T-helper 2 cell treated with Interferon-gamma antibody and Interleukin-4, amounts not matched to agents 100 ng/mL and 5 ng/mL, for 36 hours (primary cell): ENCODE measurements around the gene CHRNA9. TPM values are rescaled to one million over a fixed set of nuclear protein-coding genes. Genes with fewer than 3 reads are reported as not detected.

Experiments
- intact Hi-C: fragments of 100-400 bp; cut with micrococcal nuclease; formaldehyde crosslinking; loops from one replicate; pipeline ENCODE4 v1.15.1; 2023
- total RNA-seq: library from RNA; stranded (reverse); gene quantifications from 2 replicates; pipeline ENCODE4 v1.2.3, GENCODE V29; 2022

Gene CHRNA9
- total RNA-seq, 1 donor from 2014 or later: 0.39 TPM

DNA sequence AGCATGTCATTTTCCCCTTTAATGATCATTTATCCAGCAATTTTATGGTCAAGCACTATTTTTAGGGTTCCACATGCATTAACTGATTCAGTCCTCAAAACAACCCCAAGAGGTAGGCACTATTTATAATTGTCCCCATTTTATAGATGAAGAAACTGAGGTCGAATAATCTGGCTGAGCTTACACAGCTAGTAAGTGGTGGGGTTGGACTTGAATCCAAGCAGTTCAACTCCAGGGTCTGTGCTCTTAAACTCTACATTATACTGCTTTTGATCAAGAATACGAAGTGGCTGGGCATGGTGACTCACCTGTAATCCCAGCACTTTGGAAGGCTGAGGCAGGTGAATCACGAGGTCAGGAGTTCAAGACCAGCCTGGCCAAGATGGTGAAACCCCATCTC lies 3.2 kb upstream of the CHRNA9 start:
- intact Hi-C loops: no loop called here

- intact Hi-C loops: no loop called here
Observed at GRCh38 chr4:40333921-40334352, 1.2 kb upstream of the CHRNA9 start.

DNA sequence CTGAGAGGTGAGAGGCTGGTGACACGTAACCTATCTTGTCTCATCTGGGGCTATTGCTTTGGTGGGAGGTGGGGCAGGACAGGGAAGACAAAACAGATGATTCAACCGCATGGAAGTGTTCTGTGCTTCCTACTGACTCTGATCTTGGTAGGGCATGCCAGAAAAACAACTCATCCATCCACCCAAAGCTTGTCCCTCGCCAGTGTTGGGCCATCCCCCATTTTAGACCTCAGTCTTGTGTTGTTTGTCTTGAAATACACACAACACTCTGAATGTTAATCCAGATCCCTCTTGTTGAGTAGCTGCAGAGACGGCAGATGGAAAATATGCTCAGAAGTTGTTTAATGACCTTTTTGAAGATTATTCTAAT lies 377 bp downstream of the CHRNA9 start:
- intact Hi-C loops: no loop called here

- intact Hi-C loops: no loop called here
Observed at GRCh38 chr4:40337051-40337450, 1.9 kb downstream of the CHRNA9 start.

- intact Hi-C loops: no loop called here
Observed at GRCh38 chr4:40337523-40337922, 2.4 kb downstream of the CHRNA9 start.

GRCh38 chr4:40340030-40340429 lies 4.9 kb downstream of the CHRNA9 start:
- intact Hi-C loops: no loop called here

- intact Hi-C loops: no loop called here
Observed at GRCh38 chr4:40347472-40347871, 12.3 kb downstream of the CHRNA9 start.

DNA sequence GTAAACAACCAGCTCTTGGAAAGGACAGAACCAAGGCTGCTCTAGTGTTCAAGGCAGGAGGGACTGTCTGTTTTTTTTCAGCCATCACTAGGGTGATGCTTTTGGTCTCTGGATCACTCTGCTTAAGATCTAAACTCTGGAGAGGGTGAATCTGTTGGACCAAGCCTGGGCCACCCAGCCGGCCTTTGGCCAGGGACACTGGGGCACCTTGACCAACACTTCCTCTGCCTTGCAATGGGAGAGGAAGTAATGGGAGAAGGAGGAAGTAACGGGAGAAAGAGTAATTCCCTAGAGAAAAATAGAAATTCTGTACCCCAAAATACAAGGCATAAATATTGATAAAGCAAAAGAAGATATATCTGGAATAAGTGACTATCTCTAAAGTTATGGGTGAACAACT lies 12.9 kb downstream of the CHRNA9 start:
- intact Hi-C loops: no loop called here

- intact Hi-C loops: no loop called here
Observed at GRCh38 chr4:40349561-40350198, 14.5 kb downstream of the CHRNA9 start.

GRCh38 chr4:40350627-40351227 lies 15.6 kb downstream of the CHRNA9 start:
- intact Hi-C loops: no loop called here

DNA sequence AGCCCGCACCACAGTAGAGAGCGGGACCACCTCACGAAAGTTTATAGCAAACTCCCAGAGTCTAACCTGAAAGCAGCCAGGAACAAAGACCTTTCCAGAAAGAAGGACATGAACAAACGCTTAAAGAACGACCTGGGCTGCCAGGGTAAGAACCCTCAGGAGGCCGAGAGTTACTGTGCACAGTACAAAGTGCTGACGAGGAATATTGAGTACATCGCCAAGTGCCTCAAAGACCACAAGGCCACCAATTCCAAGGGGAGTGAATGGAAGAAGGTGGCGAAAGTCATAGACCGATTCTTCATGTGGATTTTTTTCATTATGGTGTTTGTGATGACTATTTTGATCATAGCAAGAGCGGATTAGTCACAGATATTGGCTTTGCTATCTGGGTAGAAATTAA lies 19.0 kb downstream of the CHRNA9 start:
- intact Hi-C loops: no loop called here

DNA sequence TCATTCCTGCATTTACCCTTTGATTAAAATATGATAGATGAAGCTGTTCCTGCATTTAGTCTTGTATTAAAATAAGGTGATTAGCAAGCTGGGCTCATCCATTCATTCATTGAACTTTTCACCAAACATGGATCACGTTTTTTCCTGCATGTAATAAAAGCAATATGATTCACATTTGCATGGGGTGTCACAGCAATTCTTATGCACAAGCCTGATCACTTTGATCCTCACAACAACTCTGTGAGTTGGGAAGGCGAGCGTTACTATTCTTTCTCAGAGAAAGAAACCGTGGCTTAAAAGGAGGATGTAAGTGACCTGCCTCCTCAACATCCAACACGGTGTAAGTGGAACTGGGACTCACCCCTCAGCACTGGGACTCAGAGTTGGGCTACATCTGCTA lies 20.0 kb downstream of the CHRNA9 start:
- intact Hi-C loops: no loop called here

- intact Hi-C loops: no loop called here
Observed at GRCh38 chr4:40357738-40358137, 22.6 kb downstream of the CHRNA9 start.

- intact Hi-C loops: no loop called here
Observed at GRCh38 chr4:40361338-40361737, 26.2 kb downstream of the CHRNA9 start.

GRCh38 chr4:40363382-40363920 lies 28.3 kb downstream of the CHRNA9 start:
- intact Hi-C loops: no loop called here

DNA sequence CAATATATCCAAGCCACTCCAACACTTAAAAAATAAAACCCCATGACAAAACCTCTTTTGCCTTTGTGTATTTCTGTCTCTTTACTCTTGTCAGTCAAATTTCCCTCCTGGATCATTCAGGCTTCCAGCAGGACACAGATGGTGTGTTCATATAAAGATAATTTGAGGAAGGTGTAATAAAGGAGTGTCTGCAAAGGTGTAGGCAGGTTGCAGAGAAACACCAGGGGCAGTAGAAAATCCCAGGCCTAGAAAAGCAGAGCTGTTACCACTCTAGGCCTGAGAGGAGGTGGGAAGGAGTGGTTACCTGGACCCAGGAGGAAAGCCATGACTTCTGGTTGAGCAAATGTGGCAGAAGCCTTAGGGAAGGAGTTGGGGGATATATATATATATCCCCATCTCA lies 28.8 kb downstream of the CHRNA9 start:
- intact Hi-C loops: no loop called here

GRCh38 chr4:40365766-40366165 lies 30.6 kb downstream of the CHRNA9 start:
- intact Hi-C loops: no loop called here

- intact Hi-C loops: no loop called here
Observed at GRCh38 chr4:40367451-40367850, 32.3 kb downstream of the CHRNA9 start.

- intact Hi-C loops: no loop called here
Observed at GRCh38 chr4:40369437-40370274, 34.5 kb downstream of the CHRNA9 start.

GRCh38 chr4:40372651-40373050 lies 37.5 kb downstream of the CHRNA9 start:
- intact Hi-C loops: no loop called here

- intact Hi-C loops: no loop called here
Observed at GRCh38 chr4:40373636-40374035, 38.5 kb downstream of the CHRNA9 start.

GRCh38 chr4:40375095-40375494 lies 40.0 kb downstream of the CHRNA9 start:
- intact Hi-C loops: no loop called here
